Adipocyte (in vitro differentiated cells): ENCODE measurements around the gene UTP14A.

ENCODE experiments used
- DNase-seq: peaks from one replicate; pipeline ENCODE4 v3.0.0-alpha.2; 2015; ENCODE audit warnings: low read depth
- H3K27me3 ChIP-seq: replicated peaks from 2 replicates; pipeline ENCODE4 v1.7.0; 2013; ENCODE audit warnings: mild to moderate bottlenecking, low read length, moderate library complexity; ENCODE audit not compliant: control insufficient read depth, insufficient read depth
- H3K36me3 ChIP-seq: 2 replicates; pipeline ENCODE4 v1.7.0; 2013; ENCODE audit warnings: low read length, mild to moderate bottlenecking, moderate library complexity; ENCODE audit not compliant: control insufficient read depth, insufficient read depth, severe bottlenecking
- H3K4me1 ChIP-seq: 2 replicates; pipeline ENCODE4 v1.7.0; 2013; ENCODE audit warnings: mild to moderate bottlenecking, low read length, moderate library complexity; ENCODE audit not compliant: control insufficient read depth, insufficient read depth
- H3K4me3 ChIP-seq: 2 replicates; pipeline ENCODE4 v1.7.0; 2013; ENCODE audit warnings: mild to moderate bottlenecking, low read length, moderate library complexity
- H3K9ac ChIP-seq: 2 replicates; pipeline ENCODE4 v1.7.0; 2013; ENCODE audit warnings: mild to moderate bottlenecking, low read length, moderate library complexity
- H3K9me3 ChIP-seq: 2 replicates; pipeline ENCODE4 v1.7.0; 2013; ENCODE audit warnings: mild to moderate bottlenecking, low read length, moderate library complexity; ENCODE audit not compliant: control insufficient read depth

Gene UTP14A

GRCh38 chrX:129963729-129964128, 57.8 kb downstream of the UTP14A start:
- Histone ChIP-seq H3K27me3 (peaks cover 28% of the 10 kb centered on the region), H3K4me3 (no peak overlapping the region), H3K9me3 (no peaks in the 10 kb centered on the region), H3K36me3 (no peaks in the 10 kb centered on the region), H3K4me1 (no peaks in the 10 kb centered on the region), H3K9ac (no peak overlapping the region)
- no peak for DNase-seq

DNA sequence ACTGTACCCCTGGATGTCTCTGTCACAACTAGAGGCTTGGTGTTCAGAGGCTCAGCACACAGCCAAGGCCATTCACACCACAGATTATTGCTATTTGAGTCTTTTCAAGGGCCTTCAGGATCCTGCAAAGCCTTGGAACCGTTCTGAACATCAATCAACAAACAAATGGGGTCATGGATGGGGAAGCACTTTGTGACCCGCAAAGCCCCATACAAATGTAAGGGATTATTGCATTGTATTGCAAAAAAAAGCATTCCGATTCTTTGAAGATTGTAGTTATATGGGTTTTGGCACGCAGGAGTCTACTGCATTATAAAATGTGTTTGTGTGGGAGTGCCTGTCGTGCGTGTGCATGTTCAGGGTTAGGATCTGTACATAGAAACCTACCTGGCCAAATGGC, 59.2 kb downstream of the UTP14A start:
- Histone ChIP-seq H3K4me3 (no peak overlapping the region), H3K27me3 (peaks cover 23% of the 10 kb centered on the region), H3K9ac (no peak overlapping the region), H3K4me1 (no peaks in the 10 kb centered on the region), H3K36me3 (no peaks in the 10 kb centered on the region), H3K9me3 (no peaks in the 10 kb centered on the region)
- no peak for DNase-seq

DNA sequence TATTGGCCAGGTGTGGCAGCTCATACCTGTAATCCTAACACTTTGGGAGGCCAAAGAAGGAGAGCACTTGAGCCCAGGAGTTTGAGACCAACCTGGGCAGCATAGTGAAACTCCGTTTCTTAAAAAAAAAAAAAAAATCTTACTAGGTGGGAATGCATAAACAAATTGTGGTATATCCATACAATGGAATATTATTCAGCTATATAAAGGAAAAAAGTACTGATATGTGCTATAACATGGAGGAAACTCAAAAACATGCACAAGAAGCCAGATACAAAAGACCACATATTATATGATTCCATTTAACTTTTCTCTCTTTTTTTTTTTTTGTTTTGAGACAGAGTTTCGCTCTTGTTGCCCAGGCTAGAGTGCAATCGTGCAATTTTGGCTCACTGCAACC, 63.0 kb downstream of the UTP14A start:
- no peak for DNase-seq
- Histone ChIP-seq H3K27me3 (peaks cover 24% of the 10 kb centered on the region), H3K4me1 (no peaks in the 10 kb centered on the region), H3K9me3 (no peaks in the 10 kb centered on the region), H3K36me3 (no peaks in the 10 kb centered on the region), H3K4me3 (no peak overlapping the region), H3K9ac (no peak overlapping the region)

DNA sequence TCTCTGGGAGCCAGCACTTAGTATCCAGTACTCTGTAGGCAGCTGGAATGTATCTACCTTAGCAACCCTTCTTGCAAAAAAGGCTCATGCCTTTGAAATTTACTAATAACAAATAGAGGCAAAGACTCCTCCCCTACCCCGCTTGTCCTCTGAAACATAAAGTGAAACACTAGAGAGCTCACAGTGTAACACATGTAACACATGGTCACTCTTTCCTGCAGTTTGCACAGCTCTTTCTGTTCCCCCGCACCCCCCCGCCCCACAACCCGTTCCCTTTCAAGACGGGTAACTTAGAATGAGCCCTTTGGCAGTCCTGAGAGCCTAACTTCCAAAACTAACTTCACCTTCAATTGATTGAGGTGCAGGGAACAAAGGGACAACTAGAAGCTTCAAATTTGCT, 70.5 kb downstream of the UTP14A start:
- Histone ChIP-seq H3K9me3 (no peaks in the 10 kb centered on the region), H3K36me3 (no peaks in the 10 kb centered on the region), H3K27me3 (peaks cover 16% of the 10 kb centered on the region), H3K9ac (no peak overlapping the region), H3K4me1 (no peaks in the 10 kb centered on the region), H3K4me3 (no peak overlapping the region)
- no peak for DNase-seq
